Astrocyte of the cerebellum (primary cell): ENCODE results near the gene WHAMM.

Source experiments
- DNase-seq: peaks from one replicate; pipeline ENCODE4 v3.0.0-alpha.2; 2011; ENCODE audit warnings: low read depth
- H3K4me3 ChIP-seq: 2 replicates; pipeline ENCODE4 v1.5.1; 2011; ENCODE audit warnings: mild to moderate bottlenecking, low read depth, low read length, moderate library complexity
- in situ Hi-C: cut with HindIII; loops from 2 replicates; pipeline ENCODE4 v1.10.0; 2017; ENCODE audit warnings: low sequenced_read_pairs
- TF ChIP-seq, protein P1 (sequence below): IDR thresholded peaks from 2 replicates; pipeline ENCODE4 v1.5.1; 2012; ENCODE audit warnings: low read length, low read depth, moderate library complexity, mild to moderate bottlenecking; ENCODE audit errors: missing control alignments

The WHAMM gene

DNA sequence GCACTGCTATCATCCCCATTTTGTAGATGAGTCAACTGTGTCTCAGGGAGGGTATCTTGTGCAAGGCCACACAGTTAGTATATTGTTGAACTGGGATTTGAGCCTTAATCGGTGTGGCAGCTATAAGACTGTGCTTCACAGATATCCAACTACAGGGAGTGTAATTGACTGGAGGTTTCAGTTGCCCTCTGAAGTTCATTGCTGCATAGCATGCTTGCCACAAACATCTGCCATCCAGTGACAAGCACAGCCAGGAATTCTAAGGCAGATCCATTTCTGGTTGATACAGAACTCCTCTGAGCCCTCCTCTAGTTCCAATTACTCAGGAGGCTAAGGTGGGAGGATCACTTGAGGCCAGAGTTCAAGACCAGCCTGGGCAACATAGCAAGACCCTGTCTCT is 19.9 kb upstream of the WHAMM start:
- DNase-seq = no peak
- TF ChIP-seq, protein P1, sequence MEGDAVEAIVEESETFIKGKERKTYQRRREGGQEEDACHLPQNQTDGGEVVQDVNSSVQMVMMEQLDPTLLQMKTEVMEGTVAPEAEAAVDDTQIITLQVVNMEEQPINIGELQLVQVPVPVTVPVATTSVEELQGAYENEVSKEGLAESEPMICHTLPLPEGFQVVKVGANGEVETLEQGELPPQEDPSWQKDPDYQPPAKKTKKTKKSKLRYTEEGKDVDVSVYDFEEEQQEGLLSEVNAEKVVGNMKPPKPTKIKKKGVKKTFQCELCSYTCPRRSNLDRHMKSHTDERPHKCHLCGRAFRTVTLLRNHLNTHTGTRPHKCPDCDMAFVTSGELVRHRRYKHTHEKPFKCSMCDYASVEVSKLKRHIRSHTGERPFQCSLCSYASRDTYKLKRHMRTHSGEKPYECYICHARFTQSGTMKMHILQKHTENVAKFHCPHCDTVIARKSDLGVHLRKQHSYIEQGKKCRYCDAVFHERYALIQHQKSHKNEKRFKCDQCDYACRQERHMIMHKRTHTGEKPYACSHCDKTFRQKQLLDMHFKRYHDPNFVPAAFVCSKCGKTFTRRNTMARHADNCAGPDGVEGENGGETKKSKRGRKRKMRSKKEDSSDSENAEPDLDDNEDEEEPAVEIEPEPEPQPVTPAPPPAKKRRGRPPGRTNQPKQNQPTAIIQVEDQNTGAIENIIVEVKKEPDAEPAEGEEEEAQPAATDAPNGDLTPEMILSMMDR = no peak
- in situ Hi-C loops = no loop called here
- H3K4me3 ChIP-seq = no peak overlapping the region

DNA sequence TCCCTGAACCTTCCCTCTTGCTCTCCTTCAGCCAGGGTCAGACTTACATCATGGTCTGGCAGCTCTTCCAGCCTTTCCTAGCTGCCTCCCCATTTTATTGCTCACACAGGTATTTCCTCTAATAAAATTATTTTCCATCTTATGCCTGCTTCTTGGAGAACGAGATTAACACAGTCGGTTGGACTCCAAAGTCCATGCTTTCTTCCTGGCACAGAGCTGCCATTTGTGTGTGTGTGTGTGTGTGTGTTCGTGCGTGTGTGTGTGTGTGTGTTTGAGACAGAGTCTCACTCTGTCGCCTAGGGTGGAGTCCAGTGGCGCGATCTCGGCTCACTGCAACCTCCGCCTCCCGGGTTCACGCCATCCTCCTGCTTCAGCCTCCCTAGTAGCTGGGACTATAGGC is 19.1 kb upstream of the WHAMM start:
- TF ChIP-seq, protein P1 = no peak
- in situ Hi-C loops = no loop called here
- DNase-seq = no peak
- no peak overlapping the region for H3K4me3 ChIP-seq

DNA sequence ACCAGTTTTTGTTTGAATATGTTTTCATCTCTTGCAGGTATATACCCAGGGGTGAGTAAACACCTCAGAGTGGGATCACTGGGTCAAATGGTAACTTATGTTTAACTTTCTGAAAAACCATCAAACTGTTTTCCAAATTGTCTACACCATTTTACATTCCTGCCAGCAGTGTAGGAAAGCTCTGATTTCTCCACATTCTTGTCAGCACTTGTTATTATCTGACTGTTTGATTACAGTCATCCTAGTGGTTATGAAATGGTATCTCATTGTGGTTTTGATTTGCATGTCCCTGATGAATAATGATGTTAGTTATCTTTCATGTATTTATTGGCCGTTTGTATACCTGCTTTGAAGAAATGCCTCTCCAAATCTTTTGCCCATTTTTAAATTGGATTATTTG is 17.4 kb upstream of the WHAMM start:
- H3K4me3 ChIP-seq = no peak overlapping the region
- in situ Hi-C loops = no loop called here
- TF ChIP-seq, protein P1 = no peak
- no peak for DNase-seq

GRCh38 chr15:82793737-82794136 is 15.7 kb upstream of the WHAMM start:
- in situ Hi-C loops = no loop called here
- no peak for DNase-seq
- TF ChIP-seq, protein P1 = no peak
- no peak overlapping the region for H3K4me3 ChIP-seq

- H3K4me3 ChIP-seq = no peak overlapping the region
- TF ChIP-seq, protein P1 = no peak
- DNase-seq = no peak
- in situ Hi-C loops = no loop called here
These were observed 11.3 kb upstream of the WHAMM start for GRCh38 chr15:82798104-82798503.

DNA sequence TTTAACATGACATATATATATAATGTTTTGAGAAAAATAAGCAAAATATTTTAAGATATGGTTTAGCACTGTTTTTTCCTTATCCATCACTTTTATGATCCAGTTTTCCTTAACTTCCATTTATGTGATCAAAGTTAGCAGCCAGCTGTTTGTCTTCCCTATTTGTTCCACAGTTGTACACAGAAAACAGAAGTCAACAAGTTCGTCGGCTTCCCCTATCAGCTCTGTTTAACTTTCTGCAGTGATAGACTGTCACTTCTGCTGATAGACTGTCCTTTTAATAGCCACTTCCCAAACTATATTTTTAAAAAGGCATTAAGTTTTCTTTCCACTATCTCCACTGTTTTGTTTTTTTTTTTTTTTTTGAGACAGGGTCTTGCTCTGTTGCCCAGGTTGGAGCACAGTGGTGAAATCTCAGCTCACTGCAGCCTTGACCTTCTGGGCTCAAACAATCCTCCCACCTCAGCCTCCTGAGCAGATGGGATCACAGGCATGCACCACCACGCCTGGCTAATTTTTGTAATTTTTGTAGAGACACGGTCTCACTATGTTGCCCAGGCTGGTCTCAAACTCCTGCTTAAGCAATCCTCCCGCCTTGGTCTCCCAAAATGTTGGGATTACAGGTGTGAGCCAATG is 10.8 kb upstream of the WHAMM start:
- no peak overlapping the region for H3K4me3 ChIP-seq
- TF ChIP-seq, protein P1 = no peak
- in situ Hi-C loops = no loop called here
- DNase-seq = no peak
